Measurements from ENCODE around the gene TCOF1.

GRCh38 chr5:150374651-150375050, 17.2 kb downstream of the TCOF1 start:
- no peak for TF ChIP-seq CTCF (IDR thresholded peaks at IDR 0.05; ENCODE audit: insufficient read depth, low read length)
- TF ChIP-seq, protein P1, sequence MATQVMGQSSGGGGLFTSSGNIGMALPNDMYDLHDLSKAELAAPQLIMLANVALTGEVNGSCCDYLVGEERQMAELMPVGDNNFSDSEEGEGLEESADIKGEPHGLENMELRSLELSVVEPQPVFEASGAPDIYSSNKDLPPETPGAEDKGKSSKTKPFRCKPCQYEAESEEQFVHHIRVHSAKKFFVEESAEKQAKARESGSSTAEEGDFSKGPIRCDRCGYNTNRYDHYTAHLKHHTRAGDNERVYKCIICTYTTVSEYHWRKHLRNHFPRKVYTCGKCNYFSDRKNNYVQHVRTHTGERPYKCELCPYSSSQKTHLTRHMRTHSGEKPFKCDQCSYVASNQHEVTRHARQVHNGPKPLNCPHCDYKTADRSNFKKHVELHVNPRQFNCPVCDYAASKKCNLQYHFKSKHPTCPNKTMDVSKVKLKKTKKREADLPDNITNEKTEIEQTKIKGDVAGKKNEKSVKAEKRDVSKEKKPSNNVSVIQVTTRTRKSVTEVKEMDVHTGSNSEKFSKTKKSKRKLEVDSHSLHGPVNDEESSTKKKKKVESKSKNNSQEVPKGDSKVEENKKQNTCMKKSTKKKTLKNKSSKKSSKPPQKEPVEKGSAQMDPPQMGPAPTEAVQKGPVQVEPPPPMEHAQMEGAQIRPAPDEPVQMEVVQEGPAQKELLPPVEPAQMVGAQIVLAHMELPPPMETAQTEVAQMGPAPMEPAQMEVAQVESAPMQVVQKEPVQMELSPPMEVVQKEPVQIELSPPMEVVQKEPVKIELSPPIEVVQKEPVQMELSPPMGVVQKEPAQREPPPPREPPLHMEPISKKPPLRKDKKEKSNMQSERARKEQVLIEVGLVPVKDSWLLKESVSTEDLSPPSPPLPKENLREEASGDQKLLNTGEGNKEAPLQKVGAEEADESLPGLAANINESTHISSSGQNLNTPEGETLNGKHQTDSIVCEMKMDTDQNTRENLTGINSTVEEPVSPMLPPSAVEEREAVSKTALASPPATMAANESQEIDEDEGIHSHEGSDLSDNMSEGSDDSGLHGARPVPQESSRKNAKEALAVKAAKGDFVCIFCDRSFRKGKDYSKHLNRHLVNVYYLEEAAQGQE (IDR thresholded peaks at IDR 0.05; ENCODE audit: insufficient replicate concordance, low read depth), result no peak
